Activated CD8-positive, alpha-beta memory T cell treated with anti-CD3 and anti-CD28 coated beads, Interleukin-2, amount 50 U/mL, for 4 hours (primary cell): ENCODE measurements around the gene CD101.

Experiments
- DNase-seq: peaks from one replicate; pipeline ENCODE4 v3.0.0-alpha.2; 2020

Gene CD101

DNA sequence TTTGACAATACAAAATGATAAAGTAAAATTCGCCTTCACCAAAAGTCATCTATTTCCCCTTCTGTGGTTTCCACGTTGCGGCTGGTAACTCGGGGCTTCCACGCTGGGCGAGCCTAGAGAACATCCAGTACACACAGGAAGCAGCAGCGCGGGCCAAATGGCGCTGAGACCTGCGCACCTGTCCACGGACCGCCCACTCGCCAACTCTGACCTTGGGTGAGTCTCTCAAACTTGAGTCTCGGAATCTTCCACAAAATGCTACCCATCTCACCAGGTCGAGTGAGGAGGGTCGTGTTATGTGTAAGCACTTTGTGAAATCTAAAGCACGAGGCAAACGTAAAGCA is 57.7 kb downstream of the CD101 start:
- peak; percentile 66 for DNase-seq

DNA sequence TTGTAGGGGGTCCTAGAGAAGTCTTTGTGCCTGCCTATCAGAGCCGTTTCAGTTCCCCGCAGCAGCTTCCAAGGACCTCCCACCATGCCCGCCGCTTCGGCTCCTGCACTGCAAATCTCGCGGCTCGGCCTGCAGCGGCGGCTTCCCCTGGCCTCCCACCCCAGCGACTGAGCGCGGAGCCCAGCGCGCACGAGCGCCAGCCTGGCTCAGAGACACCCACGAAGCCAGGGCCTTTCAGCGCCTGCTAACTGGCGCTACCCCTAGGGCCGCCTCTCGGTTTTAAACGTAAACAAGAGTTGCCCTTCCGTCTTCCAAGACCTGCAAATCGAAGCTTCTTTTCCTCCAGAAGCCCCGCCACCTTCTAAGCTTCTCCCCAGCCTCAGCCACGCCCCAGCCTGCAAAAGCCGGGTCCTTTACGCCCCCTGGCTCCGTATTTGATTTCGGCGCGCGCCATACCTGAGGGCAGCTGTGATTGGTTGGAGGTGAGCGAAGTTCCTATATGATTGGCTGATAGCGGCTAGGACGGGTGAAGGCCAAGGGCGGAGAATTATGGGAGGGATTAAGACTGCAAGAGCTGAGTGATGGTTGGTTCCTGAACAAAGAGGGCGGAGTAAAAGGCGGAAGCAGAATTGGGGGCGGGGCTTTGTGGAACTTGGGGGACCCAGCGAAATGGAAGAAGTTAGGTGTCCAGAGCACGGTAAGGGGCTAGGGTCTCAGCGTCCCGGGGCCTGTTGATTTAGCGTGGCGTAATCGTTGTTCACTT is 58.3 kb downstream of the CD101 start, which contains the start of gene TTF2:
TSS of gene TTF2 (plus strand) at position 649 of the 763 bp plus-strand sequence. CDS start at position 670, 21 bp downstream.
- DNase-seq, result peak; percentile 93

DNA sequence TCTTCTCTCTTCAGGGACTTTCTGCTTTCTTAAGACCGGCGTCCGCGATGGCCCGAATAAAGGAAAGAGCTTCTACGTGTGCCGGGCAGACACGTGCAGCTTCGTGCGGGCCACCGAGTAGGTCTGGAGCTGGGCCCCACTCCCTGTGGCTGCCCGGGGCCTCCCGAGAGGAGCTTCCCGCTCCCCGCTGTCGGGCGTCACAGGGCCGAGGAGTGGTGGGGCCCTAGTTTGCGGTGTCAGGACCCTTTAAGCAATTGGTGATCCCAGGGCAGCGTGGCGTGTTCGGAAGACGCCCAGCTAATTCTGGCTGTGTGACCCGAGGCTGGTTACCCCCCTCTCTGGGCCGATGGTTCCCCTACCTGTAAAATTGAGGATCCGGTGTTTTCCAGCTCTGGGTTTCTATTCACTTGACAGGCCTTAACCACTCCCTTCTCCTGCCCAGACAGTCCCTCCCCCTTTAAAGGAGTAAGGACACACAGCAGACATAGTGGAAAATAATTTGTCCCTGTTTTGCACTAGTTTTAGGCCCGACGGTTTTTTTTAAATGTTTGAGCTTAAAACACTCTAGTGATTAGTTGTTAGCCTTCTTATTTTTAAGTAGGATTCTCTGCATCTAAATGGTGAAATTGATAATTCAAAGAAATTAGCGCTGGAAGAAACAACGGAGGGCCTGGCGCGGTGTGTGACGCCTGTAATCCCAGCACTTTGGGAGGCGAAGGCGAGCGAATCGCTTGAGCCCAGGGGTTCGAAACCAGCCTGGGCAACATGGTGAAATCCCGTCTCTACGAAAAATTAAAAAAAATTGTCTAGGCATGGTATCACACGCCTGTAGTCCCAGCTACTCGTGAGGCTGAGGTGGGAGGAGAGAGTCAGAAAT is 59.1 kb downstream of the CD101 start:
- no peak for DNase-seq

DNA sequence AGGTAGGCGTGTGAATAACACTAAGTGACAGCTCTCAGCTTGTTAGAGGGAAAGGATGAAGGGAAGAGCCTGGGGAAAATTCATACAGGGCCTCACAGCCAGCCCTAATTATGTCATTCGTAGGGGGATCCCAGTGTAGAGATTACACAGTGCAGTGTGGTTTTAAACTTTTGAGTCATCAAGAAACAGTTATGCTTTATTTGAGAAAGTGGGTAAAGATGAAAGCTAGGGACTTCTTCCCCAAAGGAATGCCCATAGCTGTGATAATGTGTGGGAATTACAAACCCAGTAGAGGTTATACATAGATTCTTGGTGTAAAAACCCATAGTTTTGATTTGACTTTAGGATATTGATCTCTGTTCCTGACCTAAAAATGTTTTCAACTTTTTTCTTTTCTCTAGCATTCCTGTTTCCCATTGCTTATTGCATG is 60.4 kb downstream of the CD101 start:
- DNase-seq, result no peak

GRCh38 chr1:117066367-117066766 is 64.8 kb downstream of the CD101 start:
- DNase-seq, result no peak

- DNase-seq, result peak; percentile 26
Observed at GRCh38 chr1:117067533-117068370, 66.2 kb downstream of the CD101 start.

- DNase-seq, result no peak
Observed at GRCh38 chr1:117068580-117068979, 67.0 kb downstream of the CD101 start.

- no peak for DNase-seq
Observed at GRCh38 chr1:117069220-117069844, 67.8 kb downstream of the CD101 start.

DNA sequence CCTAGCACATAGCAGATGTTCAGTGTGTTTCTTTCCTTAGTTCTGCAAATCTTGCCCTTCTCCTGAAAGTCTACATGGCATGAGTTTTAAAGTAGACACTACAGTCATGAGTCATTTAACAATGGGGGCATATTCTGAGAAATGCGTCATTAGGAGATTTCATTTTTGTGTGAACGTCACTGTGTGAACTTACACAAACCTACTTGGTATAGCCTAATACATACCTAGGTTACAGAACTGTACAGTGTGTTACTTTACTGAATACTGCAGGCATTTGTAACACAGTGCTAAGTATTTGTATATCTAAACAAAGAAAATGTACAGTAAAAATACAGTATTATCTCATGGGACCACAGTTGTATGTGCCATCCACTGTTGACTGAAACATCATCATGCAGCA is 68.6 kb downstream of the CD101 start:
- no peak for DNase-seq

GRCh38 chr1:117076648-117077047 is 75.1 kb downstream of the CD101 start:
- no peak for DNase-seq

- no peak for DNase-seq
Observed at GRCh38 chr1:117077267-117077666, 75.7 kb downstream of the CD101 start.

DNA sequence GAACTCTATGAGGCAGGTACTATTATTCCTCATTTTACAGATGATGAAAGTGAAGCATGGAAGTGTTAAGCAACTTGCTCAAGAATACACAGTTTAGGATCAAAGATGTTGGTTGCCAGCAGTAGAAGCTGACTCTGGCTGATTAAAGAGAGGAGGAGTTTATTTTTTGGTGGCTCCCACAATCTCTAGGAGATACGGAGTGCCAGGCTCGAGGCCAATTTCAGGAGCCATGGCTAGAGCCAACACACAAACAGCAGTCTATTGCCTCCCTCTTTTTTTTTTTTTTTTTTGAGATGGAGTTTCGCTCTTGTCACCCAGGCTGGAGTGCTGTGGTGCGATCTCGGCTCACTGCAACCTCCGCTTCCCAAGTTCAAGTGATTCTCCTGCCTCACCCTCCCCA is 78.2 kb downstream of the CD101 start:
- DNase-seq, result no peak

GRCh38 chr1:117084231-117084630 is 82.7 kb downstream of the CD101 start:
- no peak for DNase-seq
